Nephron progenitor cell (in vitro differentiated cells): Measurements from ENCODE around the gene ATRN.

ENCODE experiments used
- DNase-seq: peaks from one replicate; pipeline ENCODE4 v3.0.0; 2021
- H3K27ac Mint-ChIP-seq: 2 replicates; pipeline ENCODE4 v1.8.0; 2021; ENCODE audit warnings: mild to moderate bottlenecking, moderate library complexity, mixed read lengths
- H3K27me3 Mint-ChIP-seq: 2 replicates; pipeline ENCODE4 v1.8.0; 2021; ENCODE audit warnings: mild to moderate bottlenecking, low read depth, mixed read lengths; ENCODE audit not compliant: poor library complexity
- H3K36me3 Mint-ChIP-seq: 2 replicates; pipeline ENCODE4 v1.8.0; 2021; ENCODE audit warnings: low read depth, mixed read lengths
- H3K4me1 Mint-ChIP-seq: 2 replicates; pipeline ENCODE4 v1.8.0; 2021; ENCODE audit warnings: mixed read lengths
- H3K4me3 Mint-ChIP-seq: 2 replicates; pipeline ENCODE4 v1.8.0; 2021; ENCODE audit warnings: mild to moderate bottlenecking, moderate library complexity, mixed read lengths
- H3K9me3 Mint-ChIP-seq: 2 replicates; pipeline ENCODE4 v1.8.0; 2021; ENCODE audit warnings: mild to moderate bottlenecking, moderate library complexity, mixed read lengths
- TF ChIP-seq, protein P1 (sequence below): fragments of 200-600 bp; sonication (generic); IDR thresholded peaks from 2 replicates; pipeline ENCODE4 v1.5.0; 2021; ENCODE audit warnings: antibody characterized with exemption

ATRN gene

DNA sequence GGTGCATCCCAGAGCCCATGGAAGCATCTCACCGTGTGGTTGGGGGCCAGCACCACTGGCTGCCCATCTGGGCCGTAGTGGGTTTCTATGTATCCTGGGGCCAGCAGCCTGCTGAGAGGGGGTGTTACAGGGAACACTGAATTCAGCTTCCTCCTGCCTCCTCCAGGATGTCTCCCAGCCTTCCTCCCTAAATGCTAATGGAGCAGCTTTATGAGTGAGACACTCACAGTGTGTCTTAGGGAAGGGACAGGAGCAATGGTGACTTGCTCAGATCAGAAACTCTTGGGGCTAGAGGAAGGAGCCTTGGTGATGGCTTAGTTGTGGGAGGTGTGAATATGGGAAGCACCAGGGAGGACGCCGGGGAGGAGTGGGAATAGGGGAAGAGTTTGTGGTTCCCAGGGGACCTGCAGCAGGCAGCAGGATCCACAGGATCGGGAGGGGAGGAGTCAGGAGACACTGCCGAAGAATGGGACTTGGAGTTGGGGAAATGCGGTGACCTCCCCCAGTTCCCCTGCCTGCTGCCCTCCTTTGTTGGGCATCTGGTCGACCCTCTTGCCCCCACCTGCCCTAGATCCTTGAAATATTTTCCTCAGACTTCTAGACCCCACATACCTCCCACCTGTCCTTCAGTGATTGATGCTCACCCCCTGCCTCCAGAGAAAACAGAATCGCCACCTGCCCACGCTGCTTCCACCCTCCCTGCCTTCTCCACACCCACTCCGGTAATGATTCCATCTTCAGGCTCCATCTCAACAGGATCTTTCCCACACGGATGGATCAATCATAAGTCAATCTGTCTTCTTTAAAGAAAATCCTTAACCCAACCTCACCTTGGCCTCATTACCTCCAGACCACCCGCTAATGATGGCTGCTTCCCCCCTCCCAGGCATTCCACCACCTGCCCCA is 204.4 kb downstream of the ATRN start:
- Mint-ChIP-seq H3K27ac (no peak overlapping the region), H3K9me3 (no peaks in the 10 kb centered on the region), H3K27me3 (peaks cover 63% of the 10 kb centered on the region), H3K4me1 (peaks cover 41% of the 10 kb centered on the region), H3K36me3 (no peaks in the 10 kb centered on the region), H3K4me3 (peak overlapping the region; percentile 5)
- no peak for DNase-seq
- TF ChIP-seq, protein P1, sequence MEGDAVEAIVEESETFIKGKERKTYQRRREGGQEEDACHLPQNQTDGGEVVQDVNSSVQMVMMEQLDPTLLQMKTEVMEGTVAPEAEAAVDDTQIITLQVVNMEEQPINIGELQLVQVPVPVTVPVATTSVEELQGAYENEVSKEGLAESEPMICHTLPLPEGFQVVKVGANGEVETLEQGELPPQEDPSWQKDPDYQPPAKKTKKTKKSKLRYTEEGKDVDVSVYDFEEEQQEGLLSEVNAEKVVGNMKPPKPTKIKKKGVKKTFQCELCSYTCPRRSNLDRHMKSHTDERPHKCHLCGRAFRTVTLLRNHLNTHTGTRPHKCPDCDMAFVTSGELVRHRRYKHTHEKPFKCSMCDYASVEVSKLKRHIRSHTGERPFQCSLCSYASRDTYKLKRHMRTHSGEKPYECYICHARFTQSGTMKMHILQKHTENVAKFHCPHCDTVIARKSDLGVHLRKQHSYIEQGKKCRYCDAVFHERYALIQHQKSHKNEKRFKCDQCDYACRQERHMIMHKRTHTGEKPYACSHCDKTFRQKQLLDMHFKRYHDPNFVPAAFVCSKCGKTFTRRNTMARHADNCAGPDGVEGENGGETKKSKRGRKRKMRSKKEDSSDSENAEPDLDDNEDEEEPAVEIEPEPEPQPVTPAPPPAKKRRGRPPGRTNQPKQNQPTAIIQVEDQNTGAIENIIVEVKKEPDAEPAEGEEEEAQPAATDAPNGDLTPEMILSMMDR = no peak

DNA sequence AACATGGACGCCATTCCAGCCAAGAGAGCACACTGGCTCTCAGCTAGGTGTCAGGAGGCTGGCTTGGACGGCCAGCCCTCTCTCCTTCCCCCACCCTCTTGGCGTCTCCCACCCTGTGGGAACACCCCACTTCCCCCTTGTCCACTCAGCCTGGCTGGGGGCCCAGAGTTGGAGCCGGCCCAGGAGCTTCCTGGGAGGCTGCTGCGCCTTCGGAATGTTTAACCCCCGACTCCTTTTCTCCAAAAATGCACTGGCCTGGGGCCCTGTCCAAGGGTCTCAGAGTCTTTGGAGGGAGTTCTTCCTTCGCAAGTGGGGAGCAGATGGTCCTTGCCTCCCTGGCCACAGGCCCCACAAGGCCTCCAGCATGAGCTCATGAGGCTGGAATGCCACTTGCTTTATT is 206.9 kb downstream of the ATRN start:
- Mint-ChIP-seq H3K27me3 (peaks cover 60% of the 10 kb centered on the region), H3K4me1 (peaks cover 46% of the 10 kb centered on the region), H3K4me3 (no peak overlapping the region)

DNA sequence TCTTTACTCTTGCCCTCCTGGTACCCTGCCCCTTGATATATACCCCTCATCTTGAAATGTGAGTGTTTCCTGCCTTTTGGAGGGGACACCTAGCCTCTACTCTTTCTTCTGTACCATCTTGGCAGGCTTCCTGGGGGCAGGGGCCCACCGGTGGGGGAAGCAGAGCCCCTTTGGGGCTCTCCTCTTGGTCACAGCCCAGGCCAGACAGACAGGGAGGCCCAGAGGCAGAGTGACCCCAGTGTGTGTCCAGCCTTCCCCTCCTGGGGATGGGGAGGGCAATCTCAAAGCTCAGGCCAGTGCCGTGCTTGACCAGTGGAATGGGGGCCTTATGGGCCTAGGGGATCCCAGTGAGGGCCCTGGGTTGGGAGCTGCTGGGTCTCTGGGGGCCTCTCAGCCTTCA is 207.4 kb downstream of the ATRN start:
- no peak for DNase-seq
- TF ChIP-seq, protein P1 = no peak
- Mint-ChIP-seq H3K27ac (no peak overlapping the region), H3K9me3 (no peaks in the 10 kb centered on the region), H3K4me1 (peaks cover 46% of the 10 kb centered on the region), H3K36me3 (no peaks in the 10 kb centered on the region), H3K4me3 (no peak overlapping the region), H3K27me3 (peaks cover 60% of the 10 kb centered on the region)

More for the DNA sequence above, 206.9 kb downstream of the ATRN start:
- H3K27ac Mint-ChIP-seq = no peak overlapping the region
- TF ChIP-seq, protein P1 = no peak
- DNase-seq = no peak
- no peaks in the 10 kb centered on the region for H3K9me3 Mint-ChIP-seq
- H3K36me3 Mint-ChIP-seq = no peaks in the 10 kb centered on the region

DNA sequence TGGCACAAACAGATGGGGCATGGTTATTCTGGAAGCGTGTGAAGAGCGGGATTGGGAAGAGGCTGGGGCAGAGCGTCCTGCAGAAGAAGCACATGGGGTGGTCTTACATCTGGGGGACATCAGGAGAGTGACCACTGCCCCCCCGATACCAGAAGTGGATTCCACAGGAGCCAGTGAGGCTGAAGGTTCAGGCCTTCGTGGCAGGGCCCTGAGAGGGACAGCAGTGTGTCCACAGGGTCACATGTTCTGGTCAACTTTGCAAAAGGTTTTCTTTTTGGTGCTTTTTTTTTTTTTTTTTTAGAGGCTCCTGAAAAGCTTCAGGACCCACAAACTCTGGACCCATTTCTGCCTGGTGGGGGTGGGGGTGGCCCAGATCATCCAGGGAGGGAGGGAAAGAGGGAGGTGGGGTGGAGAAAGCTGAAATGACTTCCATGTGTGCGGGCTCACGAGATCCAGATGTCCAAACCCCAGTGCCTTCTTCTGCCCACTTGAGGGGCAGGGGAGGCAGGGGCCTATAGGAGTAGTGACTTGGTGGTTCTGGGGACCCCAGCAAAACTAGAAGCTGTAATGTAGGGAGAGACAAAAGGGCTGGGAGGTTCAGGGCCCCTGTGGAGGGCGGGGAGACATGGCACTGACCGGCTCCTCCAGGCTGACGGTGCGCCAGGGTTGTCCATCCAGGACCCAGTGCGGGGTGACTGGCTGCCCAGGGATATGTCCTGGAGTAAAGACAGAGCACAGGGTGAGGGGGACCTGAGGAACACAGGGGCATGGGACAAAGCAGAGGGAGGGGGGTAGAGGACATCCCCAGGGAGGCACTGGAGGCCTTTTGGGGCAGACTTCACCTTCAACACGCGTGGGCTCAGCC is 208.3 kb downstream of the ATRN start:
- DNase-seq = no peak
- TF ChIP-seq, protein P1 = no peak
- H3K27me3 Mint-ChIP-seq = peaks cover 63% of the 10 kb centered on the region
- peak overlapping the region; percentile 53 for H3K4me3 Mint-ChIP-seq
- H3K27ac Mint-ChIP-seq = peak overlapping the region; percentile 41
- no peaks in the 10 kb centered on the region for H3K9me3 Mint-ChIP-seq
- no peaks in the 10 kb centered on the region for H3K36me3 Mint-ChIP-seq
- H3K4me1 Mint-ChIP-seq = peaks cover 46% of the 10 kb centered on the region

DNA sequence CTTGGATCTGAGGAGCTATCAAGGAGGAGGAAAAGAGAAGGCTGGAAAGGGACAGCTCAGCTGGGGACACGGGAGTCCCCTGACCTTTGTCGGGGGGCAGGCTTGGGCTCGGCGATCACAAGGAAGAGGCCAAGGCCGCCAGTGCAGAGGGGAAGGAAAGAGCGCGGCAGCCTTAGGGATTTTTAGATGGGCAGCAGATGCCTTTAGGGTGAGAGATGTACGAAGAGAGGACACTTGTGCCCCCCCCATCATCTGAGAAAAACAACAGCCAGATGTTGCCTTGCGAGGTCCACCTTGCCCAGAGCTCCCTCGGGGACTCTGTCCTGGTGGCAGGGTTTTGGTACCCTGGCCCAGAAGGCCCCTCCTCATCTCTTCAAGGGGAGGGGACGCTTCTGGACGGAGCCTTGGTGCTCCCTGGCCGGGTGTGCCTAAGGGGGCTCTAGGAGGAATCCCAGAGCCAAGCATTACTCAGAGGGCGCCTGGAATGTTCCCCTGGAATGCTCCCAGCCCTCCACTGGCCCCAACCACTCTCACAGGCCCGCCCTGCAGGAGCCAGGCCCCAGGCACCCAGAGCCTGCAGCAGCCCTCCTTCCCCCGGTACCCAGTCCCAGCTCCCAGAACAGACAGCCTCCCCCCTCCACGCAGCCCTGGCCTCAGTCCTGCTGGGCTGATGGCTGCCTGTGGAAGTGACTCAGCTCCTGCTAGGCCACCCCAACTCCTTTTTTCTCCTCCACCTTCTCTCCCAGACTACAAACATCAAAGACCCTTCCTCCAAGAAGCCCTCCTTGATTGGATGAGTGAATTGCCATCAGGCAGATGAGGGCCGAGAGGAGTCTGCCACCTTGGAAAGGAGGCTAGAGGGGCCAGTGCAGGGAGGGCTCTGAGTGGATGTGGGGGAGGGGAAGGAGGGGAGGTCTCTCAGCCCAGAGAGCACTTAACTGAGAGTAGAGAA is 209.2 kb downstream of the ATRN start:
- H3K36me3 Mint-ChIP-seq = no peaks in the 10 kb centered on the region
- peaks cover 61% of the 10 kb centered on the region for H3K27me3 Mint-ChIP-seq
- DNase-seq = no peak
- no peak overlapping the region for H3K27ac Mint-ChIP-seq
- TF ChIP-seq, protein P1 = no peak
- H3K4me3 Mint-ChIP-seq = peak overlapping the region; percentile 53
- peaks cover 43% of the 10 kb centered on the region for H3K4me1 Mint-ChIP-seq
- H3K9me3 Mint-ChIP-seq = no peaks in the 10 kb centered on the region
